UCSD-AML1 (cell line): ENCODE results near the gene OSTN.
A peak's percentile ranks its signal among the peaks of the same experiment; 100 is the strongest.

Source experiments
- DNase-seq: peaks from one replicate; lab custom pipeline; 2025; ENCODE audit not compliant: unreplicated experiment; lab: John Stamatoyannopoulos, UW

OSTN gene

DNA sequence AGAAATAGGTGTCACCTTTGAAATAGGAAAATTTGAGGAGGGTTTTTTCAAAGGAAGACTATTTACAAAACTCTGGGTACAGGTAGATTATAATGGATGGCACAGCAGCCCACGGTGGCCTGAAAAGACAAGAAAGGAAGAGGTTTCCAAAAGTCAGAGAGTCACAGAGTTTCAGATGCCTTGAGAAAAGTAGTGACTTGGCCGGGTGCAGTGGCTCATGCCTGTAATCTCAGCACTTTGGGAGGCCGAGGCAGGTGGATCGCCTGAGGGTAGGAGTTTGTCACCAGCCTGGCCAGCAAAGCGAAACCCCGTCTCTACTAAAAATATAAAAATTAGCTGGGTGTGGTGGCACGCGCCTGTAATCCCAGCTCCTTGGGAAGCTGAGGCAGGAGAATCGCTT, 35.2 kb downstream of the OSTN start:
- no peak for DNase-seq

DNA sequence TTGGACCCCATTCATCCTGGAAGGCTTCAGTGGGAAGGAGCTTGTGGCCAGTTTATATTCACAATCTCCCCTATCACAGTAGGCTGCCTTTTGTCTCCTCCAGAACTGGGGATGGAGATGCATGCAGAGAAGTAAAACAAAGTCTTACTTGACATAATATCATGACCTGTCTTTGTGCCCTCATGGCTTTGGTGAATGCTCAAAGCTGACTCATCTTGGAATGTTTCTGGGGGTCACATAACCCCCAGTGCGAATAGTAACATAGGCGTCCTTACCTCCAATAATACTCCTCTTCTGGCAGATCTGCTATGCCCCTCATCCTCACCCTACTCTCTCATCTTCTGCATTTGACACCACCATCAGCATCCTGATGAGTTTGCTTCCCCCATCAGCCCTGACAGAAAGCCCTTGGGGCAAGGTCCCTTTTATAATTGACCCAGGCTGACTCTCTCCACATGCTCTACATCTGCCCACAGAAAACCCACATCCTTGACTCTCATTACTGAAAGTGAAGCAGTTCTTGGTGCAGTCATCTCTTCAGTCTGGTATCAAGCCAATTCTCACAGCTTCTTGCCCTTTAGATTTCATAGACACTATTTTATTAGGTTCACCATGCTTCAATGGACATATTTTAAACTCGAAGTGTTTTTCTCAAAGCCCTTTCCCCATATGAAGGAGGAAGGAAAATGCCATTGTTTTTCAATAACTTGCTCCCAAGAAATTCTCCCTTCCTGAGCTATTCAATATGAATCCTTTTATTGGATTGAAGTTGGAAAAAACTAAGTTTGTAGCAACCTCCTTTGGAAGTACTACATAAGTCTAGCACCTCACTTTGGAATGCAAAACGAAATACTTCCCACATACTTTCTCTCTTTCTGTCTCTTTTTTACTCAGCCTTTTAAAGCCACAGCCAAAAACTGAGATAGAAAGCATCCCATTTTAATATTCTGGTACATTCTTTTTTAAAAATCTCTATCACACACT, 36.6 kb downstream of the OSTN start:
- DNase-seq, result no peak

DNA sequence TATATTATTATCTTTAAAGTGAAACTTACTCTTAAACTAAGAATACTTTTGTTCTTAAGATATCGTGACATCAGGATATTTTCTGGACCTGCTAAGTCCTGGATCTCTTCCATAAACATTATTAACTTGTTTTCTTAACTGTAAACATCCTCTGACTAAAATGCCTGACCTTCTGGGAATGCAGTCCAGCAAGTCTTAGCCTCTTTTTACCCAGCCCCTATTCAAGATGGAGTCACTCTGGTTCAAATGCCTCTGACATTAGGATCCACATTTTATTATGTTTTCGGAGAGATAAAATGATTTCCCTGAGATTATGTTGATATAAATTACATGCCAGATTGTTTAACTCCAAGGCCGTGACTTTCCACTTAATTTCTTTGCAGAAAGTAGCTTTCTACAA, 37.6 kb downstream of the OSTN start:
- DNase-seq, result no peak

DNA sequence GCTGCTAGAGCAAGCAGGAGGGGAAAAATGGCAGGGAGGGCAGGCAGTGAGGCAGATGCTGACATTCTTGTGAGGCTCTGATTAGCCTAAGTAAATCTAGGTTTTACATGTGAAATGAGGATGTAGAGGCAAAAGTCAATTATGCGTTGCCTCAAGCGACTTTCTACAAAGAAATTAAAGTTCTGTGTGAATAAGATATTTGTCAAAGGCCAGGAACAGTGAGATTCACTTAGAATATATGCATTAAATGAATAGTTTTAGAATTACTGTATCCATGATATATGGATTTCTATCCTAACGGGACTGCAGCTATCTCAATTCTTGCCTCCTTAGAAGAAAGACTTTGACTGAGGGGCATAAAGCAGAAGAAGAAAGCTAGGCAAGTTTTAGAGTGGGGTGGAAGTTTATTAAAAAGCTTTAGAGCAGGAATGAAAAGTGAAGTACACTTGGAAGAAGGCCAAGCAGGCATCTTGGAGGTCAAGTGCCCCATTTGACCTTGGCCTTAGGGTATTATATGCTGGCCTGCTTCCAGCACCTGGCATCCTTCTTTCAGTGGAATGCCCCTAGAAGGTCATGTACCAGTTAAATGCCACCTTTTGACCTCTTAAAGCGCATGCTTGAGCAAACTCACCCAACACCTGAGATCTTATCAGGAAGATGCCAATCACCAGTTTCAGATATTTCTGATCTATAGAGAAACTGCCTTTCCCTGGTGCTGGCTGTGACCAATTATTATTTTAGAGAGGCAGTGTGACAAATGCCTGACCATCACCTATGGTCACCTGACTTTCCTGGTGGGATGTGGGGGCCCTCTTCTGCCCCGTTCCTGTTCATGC, 38.2 kb downstream of the OSTN start:
- DNase-seq, result no peak

DNA sequence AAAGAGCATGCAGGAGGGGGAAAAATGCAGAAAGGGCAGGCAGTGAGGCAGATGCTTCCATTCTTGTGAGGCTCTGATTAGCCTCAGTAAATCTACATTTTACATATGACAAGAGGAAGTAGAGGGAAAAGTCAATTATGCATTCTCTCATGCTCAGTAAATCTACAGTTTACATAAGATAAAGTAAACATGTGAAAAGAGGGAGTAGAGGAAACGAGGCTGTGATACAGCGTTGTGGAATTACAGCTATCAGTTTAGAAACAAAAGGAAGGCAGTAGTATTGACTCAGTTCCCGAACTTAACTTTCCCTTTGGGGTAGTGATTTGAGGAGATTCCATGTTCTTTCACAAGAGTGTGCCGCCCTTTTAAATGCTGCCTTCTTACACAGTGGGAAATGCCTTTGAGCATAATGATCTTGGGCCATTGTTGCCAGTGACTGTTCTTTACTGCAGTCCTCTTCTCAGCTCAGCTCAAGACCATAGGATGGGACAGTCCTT, 39.3 kb downstream of the OSTN start:
- no peak for DNase-seq

DNA sequence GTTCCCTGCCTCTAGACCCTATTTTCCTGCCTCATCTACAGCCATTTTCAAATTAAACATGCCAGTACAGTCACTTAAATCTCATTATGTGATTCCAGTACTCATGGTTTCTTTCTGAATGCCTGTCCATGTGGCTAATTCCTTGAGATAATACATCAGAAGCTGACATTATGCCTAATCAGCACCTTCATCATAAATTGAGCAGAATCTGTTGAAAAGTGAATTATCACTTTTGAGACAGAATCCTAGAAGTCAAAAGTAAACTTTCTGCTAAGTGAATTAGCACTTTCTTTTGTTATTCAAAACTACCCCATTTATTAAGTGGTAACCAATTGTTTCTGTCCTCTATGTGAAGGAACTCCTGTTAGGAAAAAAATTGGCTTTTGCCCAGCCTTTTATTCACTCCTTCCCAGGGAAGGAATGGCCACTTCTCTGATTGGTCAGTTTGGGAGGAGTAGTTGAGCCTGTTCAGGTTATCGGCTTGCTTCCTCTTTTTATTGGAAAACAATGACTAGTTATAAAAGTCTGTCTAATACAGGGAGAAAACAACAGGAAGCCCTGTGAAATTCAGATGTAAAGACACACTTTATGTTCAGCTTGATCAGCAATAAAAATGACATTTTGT, 40.5 kb downstream of the OSTN start:
- no peak for DNase-seq

DNA sequence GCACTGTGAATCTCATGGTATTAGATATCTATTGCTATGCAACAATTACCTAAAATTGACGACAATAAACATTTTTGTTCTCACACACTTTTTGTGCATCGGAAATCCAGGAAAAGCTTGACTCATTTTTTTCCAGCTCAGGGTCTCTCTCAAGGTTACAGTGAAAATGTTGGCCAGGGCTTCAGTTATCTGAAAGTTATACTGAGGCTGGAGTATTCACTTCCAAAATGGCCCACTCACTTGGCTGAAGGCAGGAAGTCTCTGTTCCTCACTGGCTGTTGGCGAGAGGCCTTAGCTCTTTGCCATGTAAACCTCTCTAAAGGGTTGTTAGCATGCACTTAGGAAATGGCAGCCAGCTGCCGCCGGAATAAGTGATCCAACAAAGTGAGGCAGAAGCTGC, 41.4 kb downstream of the OSTN start:
- no peak for DNase-seq

DNA sequence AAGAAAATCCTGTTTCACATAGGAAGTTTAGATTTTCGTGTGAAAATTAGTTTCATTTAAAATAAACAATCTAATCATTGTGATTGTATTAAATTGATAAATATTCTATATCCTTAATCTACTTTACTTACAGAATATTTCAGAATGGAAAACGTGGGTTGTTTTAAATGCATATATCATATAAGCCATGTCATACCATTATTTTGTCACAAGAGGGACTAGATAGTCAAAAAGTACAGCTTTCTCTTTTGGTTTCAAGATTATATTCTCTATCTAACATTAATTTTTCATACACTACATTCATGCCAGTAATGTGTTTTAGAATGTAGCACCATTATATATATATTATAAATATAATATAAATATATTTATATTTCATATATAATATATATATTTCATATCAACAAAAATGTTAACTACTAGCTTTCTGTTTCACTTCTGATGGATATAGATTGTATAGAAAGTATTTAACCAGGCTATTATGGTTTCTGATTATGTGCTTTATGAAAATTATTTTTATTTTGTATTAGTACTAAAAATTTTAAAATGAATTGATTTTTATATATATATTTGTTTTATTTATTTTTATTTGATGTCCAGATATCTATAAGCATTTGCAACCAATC, 45.3 kb downstream of the OSTN start:
- no peak for DNase-seq

DNA sequence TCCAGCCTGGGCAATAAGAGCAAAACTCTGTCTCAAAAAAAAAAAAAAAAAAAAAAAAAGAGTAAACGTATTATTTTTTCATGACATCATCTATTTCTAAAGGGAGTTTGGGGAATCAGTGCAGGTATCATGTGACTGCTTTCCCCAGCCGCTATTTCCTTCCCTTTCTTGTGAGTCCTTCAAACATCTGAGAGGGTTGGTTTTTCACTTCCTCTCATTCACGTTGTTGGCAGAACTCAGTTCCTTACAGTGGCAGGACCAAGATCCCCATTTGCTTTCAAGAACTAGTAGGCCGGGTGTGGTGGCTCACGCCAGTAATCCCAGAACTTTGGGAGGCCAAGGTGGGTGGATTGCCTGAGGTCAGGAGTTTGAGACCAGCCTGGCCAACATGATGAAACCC, 47.0 kb downstream of the OSTN start:
- peak; percentile 18 for DNase-seq

DNA sequence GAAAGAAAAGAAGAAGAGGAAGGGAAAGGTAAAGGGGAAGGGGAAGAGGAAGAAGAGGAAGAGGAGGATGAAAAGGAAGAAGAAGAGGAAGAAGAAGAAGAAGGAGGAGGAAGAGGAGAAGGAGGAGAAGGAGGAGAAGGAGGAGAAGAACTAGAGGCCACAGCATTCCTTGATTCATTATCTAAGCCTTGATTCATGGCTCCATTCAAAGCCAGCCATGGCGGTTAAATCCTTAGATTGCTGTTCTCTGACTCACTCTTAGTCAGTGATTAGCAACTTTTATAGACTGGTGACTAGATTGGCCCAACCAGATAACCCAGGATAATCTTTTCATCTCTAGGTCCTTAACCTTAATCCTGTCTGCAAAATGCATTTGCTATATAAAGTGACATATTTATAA, 47.6 kb downstream of the OSTN start:
- no peak for DNase-seq

DNA sequence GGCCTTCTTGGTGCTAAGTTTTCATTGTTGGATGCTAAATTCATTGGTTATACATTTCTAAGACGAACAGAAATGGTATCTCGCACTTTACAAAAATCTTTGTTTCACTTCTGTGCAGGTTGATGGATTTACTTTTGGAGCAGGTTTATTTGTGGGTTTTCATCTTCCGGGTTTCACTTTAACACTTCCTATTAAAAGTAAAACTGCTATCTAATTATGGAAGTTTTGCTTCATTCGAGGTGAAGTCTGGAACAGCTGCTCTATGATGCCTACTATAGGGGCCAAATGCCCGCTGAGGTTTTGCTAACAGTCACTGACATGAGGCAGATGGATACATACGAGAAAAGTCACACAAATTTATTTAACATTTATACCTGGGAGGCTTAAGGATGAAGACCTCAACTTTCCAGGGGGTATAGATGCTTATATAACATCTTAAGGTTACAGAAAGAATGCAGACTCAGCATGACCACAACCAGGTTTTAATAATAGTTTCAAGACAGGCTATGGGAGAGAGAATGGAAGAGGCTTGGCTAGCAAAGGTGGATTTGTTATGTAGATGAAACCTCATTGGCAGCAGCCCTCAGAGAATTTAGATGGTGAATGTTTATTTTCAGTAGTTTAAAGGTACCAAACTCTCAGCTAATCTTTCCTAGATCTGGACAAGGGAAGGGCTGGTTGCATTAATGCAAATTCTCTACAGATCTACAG, 54.2 kb downstream of the OSTN start:
- DNase-seq, result no peak

DNA sequence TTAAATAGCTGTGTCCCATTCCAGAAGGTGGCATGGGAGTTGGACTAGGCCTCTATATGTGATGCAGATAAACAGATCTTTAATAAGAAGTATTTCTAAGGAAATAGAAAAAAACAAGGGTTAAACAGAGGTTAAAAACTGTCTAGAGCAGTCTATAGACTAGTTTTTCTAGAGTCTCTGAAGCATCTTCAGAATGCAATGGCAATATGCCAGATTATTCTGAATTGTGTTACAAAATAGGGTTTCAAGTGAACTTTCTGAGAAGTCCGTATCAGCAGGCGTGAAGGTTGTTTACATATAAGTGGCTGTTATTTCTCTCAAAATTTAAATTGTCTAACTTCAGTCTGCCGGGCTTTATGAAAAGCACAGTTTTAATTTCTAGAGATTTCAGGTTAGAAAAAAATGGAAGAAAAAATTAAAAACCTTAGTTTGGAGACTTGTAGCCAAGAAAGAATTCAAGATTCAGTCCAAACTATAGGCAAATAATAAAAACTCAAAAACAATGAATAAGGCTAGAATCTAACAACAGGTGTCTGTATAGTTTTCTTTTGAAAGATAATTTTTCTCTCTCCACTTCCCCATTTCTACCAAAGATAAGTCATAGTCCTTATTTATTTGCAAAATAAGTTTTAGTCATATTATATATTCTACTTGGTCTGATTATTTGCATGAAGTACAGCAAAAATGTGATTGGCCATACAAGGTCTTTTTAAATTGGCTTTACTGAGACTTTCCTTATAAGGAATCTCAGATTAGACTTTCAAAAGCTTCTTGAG, 55.2 kb downstream of the OSTN start:
- DNase-seq, result no peak

DNA sequence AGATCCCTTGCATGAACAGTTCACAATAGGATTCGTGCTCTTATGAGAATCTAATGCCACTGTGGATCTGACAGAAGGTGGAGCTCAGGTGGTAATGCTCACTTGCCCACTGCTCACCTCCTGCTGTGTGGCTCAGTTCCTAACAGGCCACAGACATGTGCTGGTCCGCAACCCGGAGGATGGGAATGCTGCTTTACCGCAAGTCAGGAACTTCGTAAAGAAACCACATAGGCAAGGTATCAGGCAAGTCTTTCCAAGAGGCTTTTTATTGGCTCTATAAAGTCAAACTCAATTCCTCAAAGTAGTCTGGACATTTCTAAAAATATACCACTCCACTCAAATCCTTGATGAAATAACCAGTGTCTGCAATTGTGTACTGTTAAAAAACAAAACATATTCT, 56.1 kb downstream of the OSTN start:
- DNase-seq, result no peak

DNA sequence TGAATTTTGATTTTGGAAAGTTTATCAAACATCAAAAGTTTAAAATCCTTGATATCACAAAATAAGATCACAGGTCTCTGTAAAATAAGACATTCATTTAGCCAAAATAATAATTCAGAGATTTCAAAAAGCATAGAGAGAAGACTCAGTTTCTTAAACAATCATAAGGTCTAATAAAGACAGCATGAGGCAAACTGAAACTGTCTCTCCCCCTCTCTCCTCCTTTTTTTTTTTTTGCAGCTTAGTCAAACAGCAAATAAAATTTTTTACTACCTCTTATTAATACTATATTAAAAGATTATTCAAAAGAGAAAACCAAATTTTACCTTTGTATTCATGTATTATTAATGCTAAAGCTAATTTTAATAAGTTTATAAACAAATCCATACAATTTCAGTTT, 57.4 kb downstream of the OSTN start:
- DNase-seq, result no peak

DNA sequence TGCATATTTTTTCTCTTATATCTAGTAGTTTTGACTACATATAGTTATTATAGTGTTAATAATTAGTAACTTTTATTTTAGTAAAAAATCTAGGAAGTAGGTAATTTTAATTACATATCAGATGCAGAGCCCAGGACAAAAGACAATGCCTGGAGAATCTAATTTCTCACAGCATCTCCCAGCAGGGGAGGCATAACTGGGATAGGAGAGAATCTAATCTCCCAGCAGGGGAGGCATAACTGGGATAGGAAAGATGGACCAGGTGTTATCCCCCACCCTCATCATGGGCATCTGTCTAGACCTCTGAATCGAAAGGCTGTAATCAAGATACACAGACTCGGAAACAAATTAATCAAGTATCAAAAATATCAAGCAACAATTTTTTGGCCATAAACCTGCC, 58.2 kb downstream of the OSTN start:
- no peak for DNase-seq

DNA sequence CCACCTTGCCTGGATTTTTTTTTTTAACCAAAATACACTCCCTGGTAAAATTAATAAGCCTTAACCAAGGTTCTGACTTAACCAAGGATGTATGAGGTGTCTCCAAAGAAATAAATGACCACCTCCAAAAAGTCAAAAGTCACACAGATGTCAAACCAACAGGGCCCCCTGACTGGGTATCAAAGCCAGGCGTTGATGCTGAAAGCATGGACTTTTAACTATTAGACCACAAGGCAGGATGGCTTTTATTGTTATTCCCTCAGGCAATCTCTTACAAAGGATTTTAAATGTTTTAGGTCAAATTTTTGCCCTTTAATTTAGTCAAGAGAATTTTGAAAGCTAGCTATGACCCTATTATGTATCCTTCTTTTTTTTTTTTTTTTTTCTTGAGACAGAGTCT, 60.4 kb downstream of the OSTN start:
- DNase-seq, result no peak

DNA sequence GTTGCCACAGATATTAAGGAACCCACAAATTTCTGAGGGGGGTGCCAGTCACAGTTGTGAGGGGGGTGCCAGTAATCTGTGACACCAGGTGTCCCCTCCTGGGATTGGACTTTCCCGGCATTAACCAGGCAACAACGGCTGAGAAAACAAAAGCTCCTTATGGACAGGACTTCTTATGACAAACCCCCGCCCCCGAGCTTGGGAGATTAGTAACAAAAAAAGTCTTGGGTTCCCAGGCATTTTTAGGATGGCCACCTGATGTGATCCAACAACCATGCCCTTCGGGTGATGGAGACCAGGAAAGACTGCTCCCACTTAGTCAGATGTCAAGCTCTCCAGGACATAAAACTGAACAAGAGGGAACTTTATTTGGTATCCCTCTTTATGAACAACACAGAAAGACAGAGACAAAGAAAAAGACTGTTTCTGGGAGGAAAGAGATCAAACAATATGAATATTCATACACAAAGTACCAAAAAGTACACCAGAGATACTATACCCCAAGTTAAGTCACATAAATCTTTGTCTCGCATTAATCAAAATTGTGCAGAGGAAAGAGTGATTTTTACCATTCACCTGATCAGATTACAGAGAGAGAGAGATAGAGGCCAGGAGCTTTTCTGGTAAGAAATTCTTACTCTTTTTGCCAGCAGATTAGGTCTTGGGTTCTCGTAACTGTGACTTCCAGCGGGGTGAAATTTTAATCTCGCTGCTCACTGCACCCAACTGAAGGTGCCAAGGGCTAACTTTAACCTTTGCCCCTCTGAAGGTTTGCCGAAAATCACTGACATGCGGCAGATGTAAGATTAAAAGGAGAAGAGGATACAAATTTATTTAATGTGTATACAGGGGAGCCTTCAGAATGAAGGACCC, 61.6 kb downstream of the OSTN start:
- no peak for DNase-seq

DNA sequence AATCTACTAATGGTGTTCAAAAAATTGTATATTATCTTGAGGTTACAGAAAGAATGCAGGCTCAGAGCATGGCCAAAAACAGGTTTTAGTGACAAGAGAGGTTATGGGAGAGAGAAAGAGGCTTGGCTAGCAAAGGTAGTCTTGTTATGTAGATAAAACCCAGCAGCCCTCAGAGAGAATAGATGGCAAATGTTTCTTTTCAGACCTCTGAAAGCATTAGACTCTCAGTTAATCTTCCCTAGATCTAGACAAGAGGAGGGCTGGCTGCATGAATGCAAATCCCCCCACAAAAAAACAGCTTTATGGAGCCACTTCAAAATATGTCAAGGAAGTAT, 62.2 kb downstream of the OSTN start:
- no peak for DNase-seq

DNA sequence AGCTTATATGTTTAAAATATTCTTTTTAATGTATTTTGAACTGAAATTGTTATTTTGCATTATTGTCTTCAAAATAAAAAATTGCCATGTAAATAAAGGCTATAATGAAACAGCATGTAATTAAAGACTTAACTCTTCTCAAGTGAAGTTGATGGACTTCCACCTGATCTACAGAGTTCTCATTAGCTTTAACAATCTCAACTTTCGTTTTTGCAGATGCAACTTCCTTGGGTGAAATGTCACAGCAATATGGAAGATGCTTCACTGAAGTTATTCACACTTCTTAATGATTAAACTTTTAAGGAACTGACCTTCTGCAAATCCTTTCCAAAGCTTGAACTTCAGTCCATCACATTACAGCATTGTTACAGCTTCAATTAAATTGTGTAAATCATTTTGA, 63.6 kb downstream of the OSTN start:
- no peak for DNase-seq
